GM12865 (cell line): ENCODE measurements around the gene EPHA1.

Experiments
- DNase-seq: peaks from one replicate; pipeline ENCODE4 v3.0.0; 2010; ENCODE audit warnings: low read depth
- H3K4me3 ChIP-seq: 2 replicates; pipeline ENCODE4 v1.5.1; 2011; ENCODE audit warnings: mild to moderate bottlenecking, low read depth, low read length, control low read depth
- TF ChIP-seq, protein P1 (sequence below): IDR thresholded peaks from 2 replicates; pipeline ENCODE4 v1.5.1; 2011; ENCODE audit warnings: low read length, control low read depth, low read depth, inconsistent platforms; ENCODE audit not compliant: insufficient read depth; ENCODE audit errors: missing control alignments

EPHA1 gene

DNA sequence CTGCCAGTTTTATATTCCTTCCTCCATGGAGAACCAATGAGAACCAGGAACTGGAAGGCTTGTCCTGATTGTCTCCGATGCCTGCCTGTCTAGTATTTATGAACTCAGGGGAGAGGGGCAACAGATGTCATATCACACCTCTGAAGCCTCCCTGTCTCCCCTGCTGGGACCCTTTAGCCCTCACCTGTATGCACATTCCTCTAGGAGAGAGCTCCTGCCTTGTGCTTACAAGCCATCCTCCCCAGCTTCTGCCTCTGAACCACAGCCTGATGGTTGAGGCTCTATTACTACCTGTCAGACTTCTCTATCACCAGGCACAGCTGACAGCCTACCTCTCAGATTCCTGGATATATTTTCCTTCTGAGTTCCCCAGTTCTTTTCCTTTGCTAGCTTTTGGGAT lies 40.3 kb downstream of the EPHA1 start:
- DNase-seq = no peak
- TF ChIP-seq, protein P1, sequence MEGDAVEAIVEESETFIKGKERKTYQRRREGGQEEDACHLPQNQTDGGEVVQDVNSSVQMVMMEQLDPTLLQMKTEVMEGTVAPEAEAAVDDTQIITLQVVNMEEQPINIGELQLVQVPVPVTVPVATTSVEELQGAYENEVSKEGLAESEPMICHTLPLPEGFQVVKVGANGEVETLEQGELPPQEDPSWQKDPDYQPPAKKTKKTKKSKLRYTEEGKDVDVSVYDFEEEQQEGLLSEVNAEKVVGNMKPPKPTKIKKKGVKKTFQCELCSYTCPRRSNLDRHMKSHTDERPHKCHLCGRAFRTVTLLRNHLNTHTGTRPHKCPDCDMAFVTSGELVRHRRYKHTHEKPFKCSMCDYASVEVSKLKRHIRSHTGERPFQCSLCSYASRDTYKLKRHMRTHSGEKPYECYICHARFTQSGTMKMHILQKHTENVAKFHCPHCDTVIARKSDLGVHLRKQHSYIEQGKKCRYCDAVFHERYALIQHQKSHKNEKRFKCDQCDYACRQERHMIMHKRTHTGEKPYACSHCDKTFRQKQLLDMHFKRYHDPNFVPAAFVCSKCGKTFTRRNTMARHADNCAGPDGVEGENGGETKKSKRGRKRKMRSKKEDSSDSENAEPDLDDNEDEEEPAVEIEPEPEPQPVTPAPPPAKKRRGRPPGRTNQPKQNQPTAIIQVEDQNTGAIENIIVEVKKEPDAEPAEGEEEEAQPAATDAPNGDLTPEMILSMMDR = no peak
- H3K4me3 ChIP-seq = no peak overlapping the region

DNA sequence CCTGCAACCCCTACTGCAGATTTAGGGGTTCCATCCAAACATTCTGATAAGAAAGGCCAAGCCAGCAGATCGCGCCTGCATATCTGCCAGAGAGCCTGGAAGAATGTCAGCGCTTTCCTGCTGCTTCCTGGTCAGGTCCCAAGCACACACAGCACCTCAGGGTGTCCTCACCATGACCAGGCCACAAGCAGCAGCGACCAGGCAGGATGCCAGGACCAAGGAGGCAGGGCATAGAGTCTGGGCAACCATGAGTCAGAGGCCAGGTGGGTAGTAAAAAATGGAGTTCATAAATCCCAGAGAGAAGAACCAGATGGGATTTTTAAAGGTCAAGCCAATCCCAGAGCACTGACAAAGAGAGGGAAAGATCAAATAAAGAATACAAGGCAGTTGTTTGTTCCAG lies 40.7 kb downstream of the EPHA1 start:
- H3K4me3 ChIP-seq = no peak overlapping the region
- TF ChIP-seq, protein P1 = no peak
- DNase-seq = no peak

DNA sequence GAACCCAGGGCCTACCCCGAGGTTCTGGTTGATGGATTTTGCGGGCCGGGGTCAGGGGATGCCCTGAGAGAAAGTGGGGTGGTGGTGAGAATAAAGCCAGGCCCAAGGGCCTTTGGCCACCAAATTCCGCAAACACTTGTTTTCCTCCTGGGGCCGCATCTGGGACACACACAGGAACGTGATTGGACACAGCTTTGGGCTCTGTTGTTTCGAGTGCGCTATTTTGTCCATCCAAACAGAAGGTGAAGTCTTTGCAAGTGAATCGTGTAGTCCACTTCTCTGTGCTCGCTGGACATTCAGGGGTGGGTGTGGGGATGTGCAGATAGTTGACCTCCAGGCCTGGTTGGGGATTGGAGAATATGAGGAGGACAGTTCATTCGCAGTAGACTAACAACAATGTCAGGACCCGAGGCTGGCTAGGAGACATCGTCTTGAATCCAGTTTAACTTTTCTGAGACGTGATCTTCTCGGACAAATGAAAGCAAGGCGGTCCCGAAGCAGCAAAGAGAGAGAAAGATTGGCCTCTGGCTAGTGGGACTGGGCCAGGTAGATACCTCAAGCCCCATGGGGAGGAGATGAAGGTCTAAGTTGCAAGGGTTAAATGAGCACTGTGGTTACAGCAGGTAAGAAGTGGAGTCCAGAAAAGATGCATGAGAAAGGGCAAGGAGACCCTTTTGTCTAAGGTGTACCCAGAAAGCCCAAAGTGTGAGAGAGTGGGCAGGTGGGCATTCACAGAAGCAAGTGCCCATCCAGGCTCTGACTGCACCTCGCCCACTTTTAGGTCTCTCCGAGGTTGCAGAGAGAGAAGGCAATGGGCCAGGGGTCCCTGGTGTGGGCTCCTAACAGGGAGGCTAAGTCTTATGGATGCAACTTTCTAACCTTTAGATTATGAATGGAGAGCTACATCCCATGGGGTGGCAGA lies 45.4 kb downstream of the EPHA1 start:
- TF ChIP-seq, protein P1 = no peak
- no peak overlapping the region for H3K4me3 ChIP-seq
- no peak for DNase-seq

DNA sequence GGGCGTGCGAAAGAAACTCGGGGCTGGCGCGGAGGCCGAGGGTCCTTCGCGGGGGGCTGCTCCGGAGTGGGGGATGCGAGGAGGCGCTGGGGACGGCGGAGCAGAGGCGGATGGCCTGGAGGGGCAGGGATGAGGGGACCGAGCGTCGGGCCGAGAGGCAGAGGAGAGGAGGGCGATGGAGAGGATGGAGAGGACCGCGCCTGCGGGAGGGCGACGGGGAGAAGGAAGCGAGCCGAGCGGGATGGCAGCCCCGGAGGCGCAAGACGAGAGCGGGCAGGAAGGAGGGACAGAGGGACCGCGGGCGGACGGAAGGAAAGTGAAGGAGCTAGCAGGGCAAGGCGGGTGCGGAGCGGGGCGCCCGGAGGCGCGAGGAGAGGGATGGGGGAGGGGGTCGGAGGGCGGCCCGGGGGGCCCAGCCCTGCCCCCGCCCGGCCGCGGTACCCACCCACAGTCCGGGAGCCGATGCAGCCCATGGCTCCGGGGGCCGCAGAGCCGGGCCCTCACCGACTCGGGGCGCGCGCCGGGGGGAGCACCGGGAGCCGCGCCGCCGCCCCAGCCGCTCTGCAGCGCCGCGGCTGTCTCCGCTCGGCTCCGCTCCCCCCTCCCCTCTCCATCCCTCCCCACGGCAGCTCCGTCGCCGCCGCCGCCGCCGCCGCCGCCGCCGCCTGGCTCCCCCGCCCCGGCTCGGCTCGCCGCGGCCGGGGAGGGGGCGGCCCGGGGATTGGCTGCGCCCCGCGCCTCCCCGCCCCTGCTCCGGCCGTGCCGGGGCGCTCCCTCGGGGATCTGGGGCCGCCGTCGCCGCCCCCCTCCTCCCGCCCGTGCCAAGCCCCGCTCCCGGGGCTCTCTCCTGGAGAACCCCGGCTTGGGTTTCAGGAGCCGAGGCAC lies 46.3 kb downstream of the EPHA1 start, which contains the start of gene FAM131B:
Gene FAM131B, minus strand, starts transcription at position 583 of the 885 bp plus-strand sequence. Its CDS starts 110 bp downstream, at position 473.
- TF ChIP-seq, protein P1 = no peak
- DNase-seq = no peak
- H3K4me3 ChIP-seq = peak within 1 kb of the TSS; percentile 15; the same call in 1 of the 2 replicates

DNA sequence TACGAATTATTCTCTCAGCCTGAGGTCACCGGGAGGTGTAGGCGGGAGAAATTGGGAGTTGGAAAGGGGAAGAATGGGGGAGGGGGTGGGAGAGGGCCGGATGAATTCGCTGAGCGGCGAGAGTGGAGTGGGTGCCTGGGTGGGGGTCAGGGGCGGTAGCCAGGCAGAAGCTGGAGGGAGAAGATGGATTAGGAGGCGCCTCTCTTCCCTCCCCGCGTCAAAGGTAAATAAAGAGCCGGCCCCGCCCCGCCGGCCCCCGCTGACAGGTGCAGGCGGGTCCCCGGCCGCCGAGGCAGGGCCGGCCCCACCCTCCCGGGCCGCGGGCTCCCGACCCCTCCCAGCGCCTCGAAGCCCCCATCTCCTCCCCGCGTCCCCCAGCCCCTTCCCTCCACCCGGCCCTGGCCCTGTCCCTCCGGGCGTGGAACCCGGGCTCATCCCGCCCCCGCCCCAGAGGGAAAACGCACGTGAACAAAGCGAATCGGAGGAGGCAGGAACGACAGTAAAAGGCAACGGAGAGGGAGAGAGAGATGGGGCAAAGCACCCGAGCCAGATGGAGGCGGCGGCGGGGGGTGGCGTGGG lies 47.0 kb downstream of the EPHA1 start:
- H3K4me3 ChIP-seq = no peak overlapping the region
- DNase-seq = no peak
- TF ChIP-seq, protein P1 = no peak

DNA sequence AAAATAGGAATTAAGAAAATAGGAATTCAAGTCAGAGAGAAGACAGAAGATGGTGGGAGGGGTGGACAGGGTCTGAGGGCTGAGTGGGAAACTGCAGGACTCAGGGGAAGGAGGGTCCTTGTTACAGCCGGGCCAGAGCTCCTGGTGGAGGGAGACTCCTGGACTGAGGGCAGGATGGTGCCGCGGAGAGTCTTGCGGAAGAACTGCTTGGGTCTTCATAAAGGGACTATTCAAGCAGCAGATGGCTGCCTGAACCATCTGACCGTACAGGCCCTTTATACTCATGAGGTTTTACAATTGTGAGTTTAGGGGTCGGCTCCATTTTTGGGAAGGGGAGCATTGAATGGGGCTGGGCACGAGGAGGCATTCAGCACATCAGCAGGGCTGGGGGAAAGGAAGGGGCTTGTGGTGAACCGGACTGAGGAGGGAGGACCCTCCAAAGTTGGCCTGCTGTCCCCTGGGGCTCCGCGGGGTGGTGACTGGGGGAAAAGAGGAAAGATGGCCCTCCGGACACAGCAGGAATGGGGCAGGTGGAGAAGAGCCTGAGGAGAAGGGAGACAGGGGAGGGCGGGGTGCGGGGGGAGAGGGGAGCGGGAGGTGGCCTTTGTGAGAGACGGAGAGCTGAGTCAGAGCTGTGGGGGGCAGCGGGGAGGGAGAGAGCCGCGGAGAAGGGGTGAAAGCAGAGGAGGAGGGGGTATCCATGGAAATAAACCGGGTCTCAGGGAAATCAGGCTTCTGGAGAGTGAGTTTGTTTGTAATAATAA lies 47.7 kb downstream of the EPHA1 start:
- TF ChIP-seq, protein P1 = no peak
- DNase-seq = no peak
- H3K4me3 ChIP-seq = no peak overlapping the region
